IPS-NIHi11 (cell line): ENCODE measurements around the gene SEMA6B.
"Not testable (repeated sequence)": the region's sequence is repeated elsewhere in the genome, so short reads cannot be mapped to it uniquely, and the experiment has no call there.

Experiments
- DNase-seq: peaks from one replicate; pipeline ENCODE4 v3.0.0; 2012; ENCODE audit warnings: mixed read lengths, low spot score

Gene SEMA6B

GRCh38 chr19:4559569-4559968 lies at the start of gene SEMA6B:
Gene SEMA6B (minus strand): TSS chr19:4559684. CDS start chr19:4558457, 1,227 bp downstream.
- DNase-seq, result no peak

DNA sequence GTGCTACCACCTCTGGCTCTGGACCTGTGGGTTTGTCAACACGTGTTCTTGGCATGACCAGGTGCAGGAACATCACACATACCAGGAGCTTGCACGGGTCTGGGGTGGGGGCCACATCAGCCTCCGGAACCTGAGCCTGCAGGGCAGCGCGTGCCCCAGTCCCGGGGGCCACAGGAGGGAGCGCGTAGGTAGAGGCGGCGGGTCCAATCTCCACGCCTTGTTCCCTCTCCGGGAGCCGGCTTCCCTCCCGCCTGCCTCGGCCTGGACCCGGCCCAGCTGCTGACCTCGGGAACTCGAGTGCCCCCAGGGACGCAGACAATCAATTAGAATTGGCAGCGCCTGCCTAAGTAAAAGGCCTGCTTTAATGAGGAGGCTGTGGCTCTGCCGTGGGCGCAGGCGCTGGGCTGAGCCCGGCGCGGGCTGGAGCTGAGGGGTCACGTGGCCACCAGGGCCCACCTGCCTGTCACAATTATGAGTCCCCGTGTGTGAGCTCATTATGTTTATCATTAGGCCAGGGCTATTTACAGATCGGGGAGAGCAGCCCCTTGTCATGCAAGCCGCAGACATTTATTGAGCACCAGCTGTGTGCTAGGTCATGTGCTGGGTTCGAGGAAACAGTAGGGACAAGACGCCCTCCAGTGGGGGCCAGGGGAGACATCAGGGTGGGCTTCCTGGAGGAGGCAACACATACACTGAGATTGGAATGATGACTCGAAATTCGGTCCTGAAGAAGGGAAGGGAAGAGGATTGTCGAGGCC lies 47.6 kb upstream of the SEMA6B start:
- peak; percentile 79 for DNase-seq

- DNase-seq, result no peak
Measured at GRCh38 chr19:4606181-4606580, 46.7 kb upstream of the SEMA6B start.

DNA sequence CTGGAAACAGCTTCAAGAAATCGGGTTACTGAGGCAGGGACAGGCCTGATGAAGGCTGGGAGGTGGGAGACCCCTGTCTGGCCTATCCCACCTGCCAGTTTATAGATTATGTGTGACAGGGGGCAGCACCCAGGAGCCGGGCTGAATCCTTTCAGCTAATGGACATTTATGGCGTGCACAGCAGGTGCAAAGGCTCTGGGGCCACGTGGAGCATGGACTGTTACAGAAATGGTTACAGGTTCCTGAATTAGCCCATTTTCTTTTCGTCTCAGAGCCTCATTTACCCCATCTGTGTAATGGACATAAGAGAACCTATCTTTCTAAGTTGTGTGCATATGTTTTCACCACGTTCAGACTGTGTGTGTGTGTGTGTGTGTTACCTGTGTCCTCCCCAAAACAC lies 45.4 kb upstream of the SEMA6B start:
- no peak for DNase-seq

DNA sequence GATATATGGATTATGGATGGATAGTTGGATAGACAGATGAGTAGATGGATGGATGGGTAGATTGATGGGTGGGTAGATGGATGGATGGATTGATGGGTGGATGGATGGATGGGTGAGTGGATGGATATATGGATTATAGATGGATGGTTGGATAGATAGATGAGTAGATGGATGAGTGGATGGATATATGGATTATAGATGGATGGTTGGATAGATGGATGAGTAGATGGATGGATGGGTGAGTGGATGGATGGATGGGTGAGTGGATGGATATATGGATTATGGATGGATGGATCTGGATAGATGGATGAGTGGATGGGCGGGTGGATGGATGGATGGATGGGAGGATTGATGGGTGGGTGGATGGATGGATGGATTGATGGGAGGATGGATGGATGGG lies 43.4 kb upstream of the SEMA6B start:
- DNase-seq, result no peak

- no peak for DNase-seq
Measured at GRCh38 chr19:4602173-4602788, 42.8 kb upstream of the SEMA6B start.

GRCh38 chr19:4600893-4601292 lies 41.4 kb upstream of the SEMA6B start:
- DNase-seq, result no peak

DNA sequence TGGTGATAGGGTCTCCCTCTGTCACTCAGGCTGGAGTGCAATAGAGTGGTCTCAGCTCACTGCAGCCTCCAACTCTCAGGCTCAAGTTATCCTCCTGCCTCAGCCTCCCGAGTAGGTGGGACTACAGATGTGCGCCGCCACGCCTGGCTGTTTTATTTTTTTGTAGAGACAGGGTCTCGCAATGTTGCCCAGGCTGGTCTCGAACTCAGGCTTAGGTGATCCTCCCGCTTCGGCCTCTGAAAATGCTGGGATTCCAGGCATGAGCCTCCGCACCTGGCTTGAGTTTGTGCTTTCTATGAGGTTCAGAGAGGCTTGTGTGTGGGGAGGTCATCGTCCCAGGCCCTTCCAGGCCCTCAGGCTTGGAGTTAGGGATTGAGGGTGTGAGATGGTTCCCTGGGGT lies 40.6 kb upstream of the SEMA6B start:
- no peak for DNase-seq

DNA sequence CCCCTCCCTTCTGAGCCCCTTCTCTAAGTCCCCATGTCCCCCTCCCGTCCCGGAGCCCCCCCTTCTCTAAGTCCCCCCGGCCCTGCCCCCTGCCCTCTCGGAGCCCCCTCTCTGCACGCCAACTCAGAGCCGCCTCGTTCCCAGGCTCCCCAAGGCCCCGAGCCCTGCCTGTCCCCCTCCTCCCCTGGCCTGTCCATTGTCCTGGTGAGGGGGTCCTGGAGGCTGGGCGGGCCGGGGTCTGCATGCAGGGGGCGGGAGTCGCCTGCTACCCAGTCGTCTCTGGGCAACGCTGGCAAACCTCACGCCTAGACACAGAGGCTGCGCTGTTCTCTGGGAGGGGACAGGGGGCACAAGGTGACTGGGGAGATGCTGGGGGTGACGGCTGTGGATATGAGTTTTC lies 39.2 kb upstream of the SEMA6B start:
- DNase-seq, result peak; percentile 50

GRCh38 chr19:4597975-4598671 lies 38.6 kb upstream of the SEMA6B start:
- DNase-seq, result peak; percentile 94

DNA sequence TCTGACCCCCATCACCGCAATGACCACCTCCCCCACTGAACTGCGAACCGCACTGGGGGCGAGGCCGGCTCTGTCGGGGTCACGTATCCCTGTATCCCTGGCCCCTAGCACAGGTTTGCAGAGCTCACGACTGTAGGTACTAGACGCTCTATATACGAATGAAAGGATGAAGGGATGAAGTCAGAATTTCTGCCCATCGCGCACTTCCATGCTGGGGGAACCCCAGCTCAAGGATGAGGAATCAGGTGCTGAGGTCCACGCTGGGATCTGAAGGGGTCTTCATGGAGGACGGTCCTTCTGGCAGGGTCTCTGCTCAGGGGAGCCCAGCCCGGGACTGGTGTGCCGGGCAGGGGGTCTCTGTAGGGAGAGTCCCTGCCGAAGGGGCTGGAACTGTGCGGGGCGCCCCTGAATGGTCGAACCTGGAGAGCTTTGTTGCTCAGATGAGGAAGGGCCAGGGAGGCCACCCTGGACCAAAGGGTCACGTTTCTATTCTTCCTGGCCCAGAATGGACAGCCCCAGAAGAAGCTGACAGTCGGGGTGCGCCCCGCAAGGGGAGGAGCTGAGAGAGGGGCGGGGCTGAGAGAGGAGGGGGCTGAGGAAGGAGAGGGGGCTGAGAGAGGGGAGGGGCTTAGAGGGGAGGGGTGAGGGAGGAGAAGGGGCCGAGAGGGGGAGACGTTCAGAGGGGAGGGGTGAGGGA lies 37.9 kb upstream of the SEMA6B start:
- peak; percentile 92 for DNase-seq

DNA sequence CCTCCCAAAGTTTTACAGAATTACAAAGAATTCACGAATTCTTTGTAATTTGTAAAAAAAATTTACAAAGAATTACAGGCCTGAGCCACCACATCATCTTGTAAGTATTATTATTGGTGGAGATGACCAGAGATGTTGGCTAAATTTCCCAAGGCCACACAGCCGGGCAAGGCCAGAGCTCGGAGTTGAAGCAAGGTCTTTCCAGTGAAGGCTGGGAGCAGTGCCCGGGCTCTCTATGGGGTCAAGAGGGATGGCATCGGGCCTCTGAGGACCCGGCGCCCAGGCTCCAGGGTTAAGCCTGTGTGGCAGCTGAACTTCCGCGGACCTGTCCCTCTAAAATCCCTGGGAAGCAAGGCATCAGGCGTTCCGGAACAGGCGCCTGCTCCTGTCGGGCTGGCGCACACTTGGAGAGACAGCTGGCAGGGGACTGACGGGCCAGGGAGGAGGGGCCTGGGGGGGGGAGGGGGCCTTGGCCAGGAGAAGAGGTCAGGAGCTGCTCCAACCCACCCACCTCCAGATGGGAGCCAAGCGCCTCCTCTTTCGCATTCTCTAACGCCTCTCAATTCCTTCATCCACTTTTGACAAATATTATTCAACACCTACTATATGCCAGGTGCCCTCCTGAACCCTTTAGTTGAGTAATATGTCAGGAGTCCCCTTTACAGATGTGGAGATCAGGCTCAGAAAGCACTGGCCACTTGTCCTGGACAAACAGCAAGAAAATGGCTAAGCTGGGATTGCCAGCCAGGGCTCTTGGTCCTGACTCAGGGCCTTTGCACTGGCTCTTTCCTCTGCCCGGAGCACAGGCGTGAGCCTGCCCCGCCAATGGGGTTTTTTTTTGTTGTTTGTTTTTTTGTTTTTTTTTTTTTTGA lies 36.8 kb upstream of the SEMA6B start:
- peak; percentile 45 for DNase-seq

DNA sequence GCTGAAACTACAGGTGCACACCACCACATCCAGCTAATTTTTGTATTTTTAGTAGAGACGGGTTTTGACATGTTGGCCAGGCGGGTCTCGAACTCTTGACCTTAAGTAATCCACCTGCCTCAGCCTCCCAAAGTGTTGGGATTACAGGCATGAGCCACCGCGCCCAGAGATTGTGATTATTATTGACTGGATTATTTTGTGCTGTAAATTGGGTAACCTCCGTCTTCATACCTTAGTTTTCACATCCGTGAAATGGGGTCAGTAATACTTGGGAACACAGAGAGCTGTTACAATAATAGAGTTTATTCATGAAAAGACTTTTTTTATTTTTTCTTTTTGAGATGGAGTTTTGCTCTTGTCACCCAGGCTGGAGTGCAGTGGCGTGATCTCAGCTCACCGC lies 35.7 kb upstream of the SEMA6B start:
- DNase-seq, result not testable (repeated sequence)

- DNase-seq, result no peak
Measured at GRCh38 chr19:4594201-4594600, 34.7 kb upstream of the SEMA6B start.

- no peak for DNase-seq
Measured at GRCh38 chr19:4593409-4593851, 33.9 kb upstream of the SEMA6B start.

DNA sequence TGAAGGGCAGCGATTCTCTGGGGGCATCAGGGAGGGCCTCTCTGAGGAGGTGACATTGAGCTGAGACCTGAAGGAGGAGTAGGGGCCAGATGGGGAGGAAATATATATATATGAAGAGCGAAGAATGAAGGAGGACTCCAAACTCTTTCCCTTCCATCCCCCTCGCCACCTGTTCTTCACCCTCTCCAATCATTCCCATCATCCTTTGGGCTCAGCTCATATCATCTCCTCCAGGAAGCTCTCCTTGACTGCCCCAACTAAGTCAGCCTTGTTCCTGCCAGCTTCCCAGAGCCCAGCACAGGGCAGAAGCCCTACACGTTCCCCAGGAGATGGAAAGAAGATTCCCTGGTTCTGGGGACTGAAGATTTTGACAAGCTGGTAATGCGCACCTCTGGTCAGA lies 33.0 kb upstream of the SEMA6B start:
- DNase-seq, result no peak

DNA sequence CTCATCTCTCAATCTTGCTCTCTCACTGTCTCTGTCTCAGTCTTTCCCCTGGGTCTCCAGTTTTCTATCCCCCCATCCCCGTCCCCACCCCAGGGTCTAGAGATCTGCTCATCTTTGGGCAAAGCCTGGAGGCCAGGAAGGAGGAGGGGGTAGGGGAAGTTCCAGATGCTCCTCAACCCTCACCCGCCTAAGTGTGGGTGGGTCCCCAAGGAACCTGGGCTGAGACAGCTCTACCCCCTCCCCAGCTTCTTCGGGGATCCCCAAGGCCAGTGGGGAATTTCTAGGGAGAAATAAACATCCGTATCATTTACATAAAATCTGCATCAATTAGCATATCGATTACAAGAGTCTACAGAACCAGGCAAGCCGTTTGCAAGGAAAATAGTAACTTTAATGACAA lies 31.8 kb upstream of the SEMA6B start:
- DNase-seq, result no peak

DNA sequence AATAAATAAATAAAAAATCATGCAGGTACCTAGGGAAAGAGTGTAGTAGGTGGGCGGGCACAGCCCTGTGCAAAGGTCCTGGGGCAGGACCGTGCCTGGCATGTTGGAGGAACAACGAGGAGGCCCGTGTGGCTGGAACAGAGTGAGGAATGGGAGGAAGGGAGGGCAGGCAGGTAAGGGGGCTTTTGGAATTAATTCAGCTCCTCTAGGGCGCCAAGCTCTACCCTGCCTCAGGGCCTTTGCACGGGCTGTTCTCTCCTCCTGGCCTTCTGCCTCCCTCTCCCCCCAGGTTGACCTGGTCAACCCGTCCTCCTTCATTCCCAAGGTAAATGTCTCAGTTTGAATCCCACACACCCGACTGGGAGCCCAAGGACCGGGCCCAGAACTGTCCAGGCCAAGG lies 31.1 kb upstream of the SEMA6B start:
- no peak for DNase-seq

DNA sequence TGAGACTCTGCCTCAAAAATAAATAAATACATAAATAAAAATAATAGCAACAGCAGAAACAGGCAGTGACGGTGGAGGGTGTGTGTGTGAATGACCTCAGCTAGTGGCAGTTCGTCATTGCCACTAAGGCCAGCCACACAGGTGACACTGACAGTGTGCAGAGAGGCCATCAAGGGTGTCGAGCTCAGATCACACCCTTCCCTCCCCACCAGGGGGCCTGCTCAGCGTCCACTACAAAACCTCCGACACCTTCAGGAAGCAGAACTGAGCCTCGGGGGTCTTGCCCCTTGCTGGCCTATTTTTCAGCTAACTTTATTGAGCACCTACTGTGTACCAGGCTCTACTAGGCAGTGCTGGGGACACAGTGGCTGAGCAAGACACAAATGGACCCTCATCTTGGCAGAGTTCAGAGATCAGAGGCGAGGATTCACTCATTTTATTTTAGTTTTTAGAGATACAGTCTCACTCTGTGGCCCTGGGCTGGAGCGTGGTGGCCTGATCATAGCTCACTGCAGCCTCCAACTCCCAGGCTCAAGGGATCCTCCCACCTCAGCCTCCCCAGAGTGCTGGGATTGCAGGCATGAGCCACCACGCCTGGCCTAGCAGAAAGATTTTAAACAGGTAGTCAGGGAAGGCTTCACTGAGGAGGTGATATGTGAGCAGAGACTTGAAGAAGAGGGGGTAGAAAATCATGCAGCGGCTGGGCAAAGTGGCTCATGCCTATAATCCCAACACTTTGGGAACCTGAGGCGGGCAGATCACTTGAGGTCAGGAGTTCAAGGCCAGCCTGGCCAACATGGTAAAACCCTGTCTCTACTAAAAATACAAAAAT lies 30.3 kb upstream of the SEMA6B start:
- DNase-seq, result no peak

GRCh38 chr19:4588291-4588761 lies 28.8 kb upstream of the SEMA6B start:
- DNase-seq, result no peak

DNA sequence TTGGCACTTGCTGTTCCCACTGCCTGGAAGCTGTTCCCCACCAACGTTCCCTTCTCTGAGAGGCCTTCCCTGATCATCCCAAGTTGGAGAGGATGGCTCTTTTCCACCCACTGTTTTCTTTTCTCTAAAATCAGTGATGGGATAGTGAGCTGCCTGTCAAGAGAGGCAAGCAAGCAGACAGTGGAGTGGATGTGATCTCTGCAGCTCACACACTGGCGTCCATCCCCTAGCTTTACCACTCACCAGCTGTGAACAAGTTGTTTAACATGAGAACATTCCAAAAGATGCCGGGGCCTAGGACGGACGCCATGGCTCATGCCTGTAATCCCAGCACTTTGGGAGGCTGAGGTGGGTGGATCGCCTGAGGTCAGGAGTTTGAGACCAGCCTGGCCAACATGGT lies 28.0 kb upstream of the SEMA6B start:
- no peak for DNase-seq
